RWPE2 (cell line): ENCODE data around the gene EIF2AK3.

Experiments used
- ATAC-seq: fragments of 200-7000 bp; cut with Tn5 transposase; 3 replicates; pipeline ENCODE4 v1.9.1; 2021; ENCODE audit warnings: low read depth
- DNase-seq: peaks from one replicate; pipeline ENCODE4 v3.0.0-alpha.2; 2020; ENCODE audit warnings: low spot score
- H3K27ac ChIP-seq: fragments of 450-650 bp; 2 replicates; pipeline ENCODE4 v1.5.1; 2017; ENCODE audit warnings: mild to moderate bottlenecking; ENCODE audit not compliant: poor library complexity, severe bottlenecking
- H3K27me3 ChIP-seq: fragments of 250-450 bp; sonication (Bioruptor Pico); 2 replicates; pipeline ENCODE4 v1.5.1; 2021; ENCODE audit warnings: mild to moderate bottlenecking, moderate library complexity; ENCODE audit not compliant: insufficient read depth, poor library complexity, severe bottlenecking
- H3K36me3 ChIP-seq: fragments of 250-450 bp; sonication (Bioruptor Pico); 2 replicates; pipeline ENCODE4 v1.5.1; 2020; ENCODE audit warnings: low read depth, mild to moderate bottlenecking, moderate library complexity
- H3K4me1 ChIP-seq: fragments of 250-450 bp; sonication (Bioruptor Pico); 2 replicates; pipeline ENCODE4 v1.5.1; 2021; ENCODE audit warnings: mild to moderate bottlenecking, moderate library complexity; ENCODE audit not compliant: insufficient read depth, poor library complexity, severe bottlenecking
- H3K4me3 ChIP-seq: fragments of 250-450 bp; sonication (Bioruptor Pico); 2 replicates; pipeline ENCODE4 v1.5.1; 2021; ENCODE audit warnings: mild to moderate bottlenecking, moderate library complexity; ENCODE audit not compliant: severe bottlenecking
- H3K9me3 ChIP-seq: fragments of 250-450 bp; sonication (Bioruptor Pico); 2 replicates; pipeline ENCODE4 v1.5.1; 2021; ENCODE audit warnings: mild to moderate bottlenecking, moderate library complexity; ENCODE audit not compliant: severe bottlenecking
- TF ChIP-seq, protein P1 (sequence below): fragments of 450-650 bp; IDR thresholded peaks from one replicate; pipeline ENCODE4 v1.5.1; 2017; ENCODE audit warnings: mild to moderate bottlenecking, moderate library complexity; ENCODE audit not compliant: poor library complexity, severe bottlenecking

Gene EIF2AK3

DNA sequence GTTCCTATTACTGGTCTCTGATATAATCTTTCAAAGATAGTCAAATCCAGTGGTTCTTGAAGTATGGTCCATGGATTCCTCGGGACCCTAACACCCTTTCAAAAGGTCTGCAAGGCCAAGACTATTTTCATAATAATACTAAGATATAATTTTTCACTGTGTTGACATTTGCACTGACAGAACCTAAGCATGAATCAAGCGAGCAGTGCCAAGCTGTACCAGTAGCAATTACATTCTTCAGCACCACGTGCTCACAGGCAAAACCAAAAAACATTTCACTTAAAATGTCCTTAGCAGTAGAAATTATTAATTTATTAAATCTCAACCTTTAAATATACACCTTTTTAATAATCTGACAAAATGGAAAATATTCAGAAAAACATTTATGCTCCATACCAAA, 59.1 kb downstream of the EIF2AK3 start:
- H3K36me3 ChIP-seq = peaks cover 50% of the 10 kb centered on the region
- TF ChIP-seq, protein P1, sequence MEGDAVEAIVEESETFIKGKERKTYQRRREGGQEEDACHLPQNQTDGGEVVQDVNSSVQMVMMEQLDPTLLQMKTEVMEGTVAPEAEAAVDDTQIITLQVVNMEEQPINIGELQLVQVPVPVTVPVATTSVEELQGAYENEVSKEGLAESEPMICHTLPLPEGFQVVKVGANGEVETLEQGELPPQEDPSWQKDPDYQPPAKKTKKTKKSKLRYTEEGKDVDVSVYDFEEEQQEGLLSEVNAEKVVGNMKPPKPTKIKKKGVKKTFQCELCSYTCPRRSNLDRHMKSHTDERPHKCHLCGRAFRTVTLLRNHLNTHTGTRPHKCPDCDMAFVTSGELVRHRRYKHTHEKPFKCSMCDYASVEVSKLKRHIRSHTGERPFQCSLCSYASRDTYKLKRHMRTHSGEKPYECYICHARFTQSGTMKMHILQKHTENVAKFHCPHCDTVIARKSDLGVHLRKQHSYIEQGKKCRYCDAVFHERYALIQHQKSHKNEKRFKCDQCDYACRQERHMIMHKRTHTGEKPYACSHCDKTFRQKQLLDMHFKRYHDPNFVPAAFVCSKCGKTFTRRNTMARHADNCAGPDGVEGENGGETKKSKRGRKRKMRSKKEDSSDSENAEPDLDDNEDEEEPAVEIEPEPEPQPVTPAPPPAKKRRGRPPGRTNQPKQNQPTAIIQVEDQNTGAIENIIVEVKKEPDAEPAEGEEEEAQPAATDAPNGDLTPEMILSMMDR = no peak
- H3K9me3 ChIP-seq = no peaks in the 10 kb centered on the region
- H3K4me1 ChIP-seq = no peaks in the 10 kb centered on the region
- H3K4me3 ChIP-seq = no peak overlapping the region
- no peak for ATAC-seq
- DNase-seq = no peak
- no peak overlapping the region for H3K27ac ChIP-seq
- H3K27me3 ChIP-seq = no peaks in the 10 kb centered on the region

DNA sequence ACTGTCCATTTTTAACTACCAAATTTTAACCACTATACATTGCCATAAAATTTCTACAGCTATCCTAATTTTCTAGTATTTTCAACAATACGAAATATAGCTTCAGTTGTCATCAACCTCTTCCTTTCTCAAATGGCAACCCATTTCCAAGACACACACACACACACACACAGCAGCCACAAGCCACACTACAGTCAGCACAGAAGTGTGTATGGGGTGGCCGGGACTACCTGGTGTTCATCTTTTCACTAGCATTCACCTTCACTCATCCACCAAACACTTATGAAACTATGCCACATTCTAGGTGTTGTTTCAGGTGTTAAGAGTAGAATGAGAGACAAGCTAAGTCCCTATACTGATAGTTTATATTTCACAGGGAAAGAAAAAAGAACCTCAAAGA, 62.9 kb downstream of the EIF2AK3 start:
- no peak overlapping the region for H3K27ac ChIP-seq
- H3K27me3 ChIP-seq = no peaks in the 10 kb centered on the region
- H3K4me3 ChIP-seq = no peak overlapping the region
- no peaks in the 10 kb centered on the region for H3K4me1 ChIP-seq
- H3K36me3 ChIP-seq = peaks cover 49% of the 10 kb centered on the region
- DNase-seq (no peak), ATAC-seq (no peak)
- H3K9me3 ChIP-seq = no peaks in the 10 kb centered on the region
- TF ChIP-seq, protein P1 = no peak

DNA sequence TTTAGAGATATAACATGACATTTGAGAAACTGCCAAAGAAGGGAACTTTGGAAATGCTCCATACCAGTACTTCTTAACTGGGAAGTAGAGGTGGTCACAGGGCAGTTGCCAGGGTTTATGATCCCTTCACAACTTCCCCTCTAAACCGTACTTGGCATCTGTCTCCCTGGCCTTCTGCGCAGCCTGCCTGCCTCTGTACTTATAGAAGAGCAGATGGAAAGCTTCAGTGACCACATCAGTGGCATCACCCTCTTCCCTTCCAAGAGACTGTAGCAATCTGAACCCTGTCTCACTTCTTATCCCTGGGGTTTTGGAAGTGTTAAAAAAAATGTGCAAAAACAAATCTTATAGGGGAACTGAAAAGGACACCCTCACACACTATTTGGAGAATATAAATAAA, 64.1 kb downstream of the EIF2AK3 start:
- ATAC-seq (no peak), DNase-seq (no peak)
- Histone ChIP-seq H3K27me3 (no peaks in the 10 kb centered on the region), H3K27ac (no peak overlapping the region), H3K9me3 (no peaks in the 10 kb centered on the region), H3K4me1 (no peaks in the 10 kb centered on the region), H3K4me3 (no peak overlapping the region), H3K36me3 (peaks cover 50% of the 10 kb centered on the region)
- TF ChIP-seq, protein P1 = no peak

DNA sequence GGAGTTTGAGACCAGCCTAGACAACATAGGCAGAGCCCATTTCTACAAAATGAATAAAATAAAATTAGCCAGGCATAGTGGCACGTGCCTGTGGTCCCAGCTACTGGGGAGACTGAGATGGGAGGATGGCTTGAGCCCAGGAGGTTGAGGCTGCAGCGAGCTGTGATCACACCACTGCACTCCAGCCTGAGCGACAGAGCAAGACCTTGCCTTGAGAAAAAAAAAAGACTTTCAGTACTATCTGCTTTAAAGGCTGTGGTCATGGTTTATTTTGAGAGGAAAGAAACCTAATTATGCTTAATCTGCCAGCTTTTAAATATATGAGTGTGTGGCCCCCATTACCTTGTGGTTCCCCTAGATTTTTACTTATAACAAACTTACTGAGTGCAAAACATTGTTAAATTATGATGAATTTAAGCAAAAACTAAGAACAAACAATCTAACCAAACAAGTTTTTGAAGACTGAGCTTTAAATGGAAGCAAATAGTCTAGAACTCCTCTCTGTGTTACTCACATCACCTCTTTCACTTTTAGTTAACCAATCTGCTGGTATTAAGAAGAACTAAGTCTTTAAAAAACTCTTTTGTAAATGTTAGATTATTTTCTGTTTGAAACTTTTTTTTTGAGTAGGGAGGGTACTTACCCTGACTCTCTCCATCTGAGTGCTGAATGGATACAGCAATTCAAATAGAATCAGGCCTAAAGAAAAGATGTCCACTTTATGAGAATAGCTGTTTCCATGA, 65.4 kb downstream of the EIF2AK3 start:
- Histone ChIP-seq H3K9me3 (no peaks in the 10 kb centered on the region), H3K27ac (no peak overlapping the region), H3K27me3 (no peaks in the 10 kb centered on the region), H3K4me3 (no peak overlapping the region), H3K36me3 (peaks cover 52% of the 10 kb centered on the region), H3K4me1 (no peaks in the 10 kb centered on the region)
- ATAC-seq (no peak), DNase-seq (no peak)
- TF ChIP-seq, protein P1 = no peak

- peaks cover 57% of the 10 kb centered on the region for H3K36me3 ChIP-seq
- H3K27ac ChIP-seq = no peak overlapping the region
- DNase-seq = no peak
- H3K4me1 ChIP-seq = no peaks in the 10 kb centered on the region
- no peak for ATAC-seq
- no peaks in the 10 kb centered on the region for H3K27me3 ChIP-seq
- TF ChIP-seq, protein P1 = no peak
- H3K4me3 ChIP-seq = no peak overlapping the region
- H3K9me3 ChIP-seq = no peaks in the 10 kb centered on the region
Measured at GRCh38 chr2:88560619-88561307, 66.5 kb downstream of the EIF2AK3 start.
